HG02623 (cell line): ENCODE measurements around the gene ADGRF5.

ENCODE experiments used
- ATAC-seq: cut with Tn5 transposase; IDR thresholded peaks from one replicate; pipeline ENCODE4 v1.9.1; 2021; ENCODE audit warnings: moderate library complexity; ENCODE audit not compliant: unreplicated experiment

ADGRF5 gene, protein sequence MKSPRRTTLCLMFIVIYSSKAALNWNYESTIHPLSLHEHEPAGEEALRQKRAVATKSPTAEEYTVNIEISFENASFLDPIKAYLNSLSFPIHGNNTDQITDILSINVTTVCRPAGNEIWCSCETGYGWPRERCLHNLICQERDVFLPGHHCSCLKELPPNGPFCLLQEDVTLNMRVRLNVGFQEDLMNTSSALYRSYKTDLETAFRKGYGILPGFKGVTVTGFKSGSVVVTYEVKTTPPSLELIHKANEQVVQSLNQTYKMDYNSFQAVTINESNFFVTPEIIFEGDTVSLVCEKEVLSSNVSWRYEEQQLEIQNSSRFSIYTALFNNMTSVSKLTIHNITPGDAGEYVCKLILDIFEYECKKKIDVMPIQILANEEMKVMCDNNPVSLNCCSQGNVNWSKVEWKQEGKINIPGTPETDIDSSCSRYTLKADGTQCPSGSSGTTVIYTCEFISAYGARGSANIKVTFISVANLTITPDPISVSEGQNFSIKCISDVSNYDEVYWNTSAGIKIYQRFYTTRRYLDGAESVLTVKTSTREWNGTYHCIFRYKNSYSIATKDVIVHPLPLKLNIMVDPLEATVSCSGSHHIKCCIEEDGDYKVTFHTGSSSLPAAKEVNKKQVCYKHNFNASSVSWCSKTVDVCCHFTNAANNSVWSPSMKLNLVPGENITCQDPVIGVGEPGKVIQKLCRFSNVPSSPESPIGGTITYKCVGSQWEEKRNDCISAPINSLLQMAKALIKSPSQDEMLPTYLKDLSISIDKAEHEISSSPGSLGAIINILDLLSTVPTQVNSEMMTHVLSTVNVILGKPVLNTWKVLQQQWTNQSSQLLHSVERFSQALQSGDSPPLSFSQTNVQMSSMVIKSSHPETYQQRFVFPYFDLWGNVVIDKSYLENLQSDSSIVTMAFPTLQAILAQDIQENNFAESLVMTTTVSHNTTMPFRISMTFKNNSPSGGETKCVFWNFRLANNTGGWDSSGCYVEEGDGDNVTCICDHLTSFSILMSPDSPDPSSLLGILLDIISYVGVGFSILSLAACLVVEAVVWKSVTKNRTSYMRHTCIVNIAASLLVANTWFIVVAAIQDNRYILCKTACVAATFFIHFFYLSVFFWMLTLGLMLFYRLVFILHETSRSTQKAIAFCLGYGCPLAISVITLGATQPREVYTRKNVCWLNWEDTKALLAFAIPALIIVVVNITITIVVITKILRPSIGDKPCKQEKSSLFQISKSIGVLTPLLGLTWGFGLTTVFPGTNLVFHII (N-terminal part only)

GRCh38 chr6:46921731-46922130 is at the start of gene ADGRF5:
ADGRF5 (minus strand) TSS chr6:46921938; CDS start chr6:46906762, 15,176 bp downstream.
- no peak for ATAC-seq

- ATAC-seq: no peak
Measured at GRCh38 chr6:46969206-46969605, 47.5 kb upstream of the ADGRF5 start.

DNA sequence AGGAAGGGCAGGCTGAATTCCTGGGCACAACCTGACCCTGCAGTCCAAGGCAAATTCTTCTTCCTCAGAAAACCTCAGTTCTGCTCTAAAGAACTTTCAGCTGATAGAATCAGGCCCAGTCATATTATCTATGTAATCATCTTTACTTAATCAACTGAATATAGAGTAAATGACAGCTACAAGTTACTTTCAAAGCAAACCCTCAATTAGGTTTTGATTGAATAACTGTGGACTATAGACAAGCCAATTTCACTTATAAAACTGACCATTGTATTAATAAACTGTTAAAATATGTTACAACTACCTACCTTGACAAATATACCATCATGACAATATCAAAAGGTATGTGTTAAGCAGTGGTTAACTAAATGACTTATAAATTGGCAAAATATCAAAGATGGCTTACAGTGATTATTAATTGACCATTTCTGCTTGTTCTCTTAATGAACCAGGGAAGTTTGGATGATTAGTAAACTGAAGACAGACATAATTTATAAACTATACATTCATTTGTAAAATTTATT is 46.1 kb upstream of the ADGRF5 start:
- ATAC-seq: no peak

GRCh38 chr6:46964716-46965519 is 43.2 kb upstream of the ADGRF5 start:
- ATAC-seq: no peak

DNA sequence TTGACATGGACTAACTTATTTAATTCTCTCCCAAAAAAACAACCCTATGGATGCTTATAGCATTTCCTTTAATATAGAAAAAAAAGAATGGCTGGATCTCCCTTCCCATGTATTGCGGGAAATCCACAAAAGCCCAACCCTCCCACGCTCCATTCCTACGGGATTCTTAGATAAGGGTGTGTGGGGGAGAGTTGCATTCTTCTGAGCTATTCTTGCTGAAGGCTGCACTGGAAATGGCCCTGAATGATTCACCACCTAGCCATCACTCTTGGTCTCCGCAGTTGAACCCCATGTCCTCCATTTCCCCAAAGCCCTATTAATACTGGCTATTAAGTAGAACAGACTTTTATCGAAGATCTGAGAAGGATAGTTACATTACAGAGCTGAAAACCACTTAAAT is 41.9 kb upstream of the ADGRF5 start:
- no peak for ATAC-seq

- ATAC-seq: no peak
Measured at GRCh38 chr6:46963039-46963438, 41.3 kb upstream of the ADGRF5 start.

DNA sequence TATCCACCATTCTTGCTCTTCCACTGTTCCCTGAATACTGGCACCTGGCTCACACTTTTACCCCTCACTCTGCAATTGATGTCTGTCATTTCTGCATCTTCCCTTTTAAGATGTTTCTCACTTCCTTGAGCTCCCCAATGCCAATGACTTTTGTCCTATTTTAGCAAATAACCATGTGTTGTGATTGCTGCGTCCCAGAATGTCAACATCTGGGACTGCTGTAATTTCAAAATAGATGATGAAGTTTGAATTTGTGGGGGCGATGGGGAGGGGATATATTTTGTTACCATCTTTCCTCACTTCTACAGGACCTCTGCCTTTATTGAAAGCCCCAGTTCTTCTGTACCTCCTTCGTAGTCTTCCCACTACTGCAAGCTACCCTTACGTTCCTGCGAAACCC is 40.0 kb upstream of the ADGRF5 start:
- no peak for ATAC-seq

GRCh38 chr6:46961232-46961631 is 39.5 kb upstream of the ADGRF5 start:
- ATAC-seq: no peak

DNA sequence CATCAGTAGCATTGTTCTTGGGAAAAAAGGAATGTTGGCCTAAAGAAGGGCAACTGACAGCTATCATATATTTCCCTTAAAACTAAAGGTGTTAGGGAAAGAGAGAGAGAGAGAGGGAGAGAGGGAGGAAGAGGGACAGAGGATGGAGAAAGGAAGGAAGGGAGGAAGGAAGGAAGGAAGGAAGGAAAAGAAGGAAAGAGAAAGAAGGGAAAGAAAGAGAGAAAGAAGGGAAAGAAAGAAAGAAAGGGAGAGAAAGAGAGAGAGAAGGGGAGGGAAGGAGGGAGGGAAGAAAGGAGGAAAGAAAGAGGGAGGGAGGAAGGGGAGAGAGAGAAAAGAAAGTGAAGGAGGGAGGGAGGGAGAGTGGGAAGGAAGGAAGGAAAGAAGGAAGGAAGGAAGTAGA is 37.7 kb upstream of the ADGRF5 start:
- ATAC-seq: no peak

DNA sequence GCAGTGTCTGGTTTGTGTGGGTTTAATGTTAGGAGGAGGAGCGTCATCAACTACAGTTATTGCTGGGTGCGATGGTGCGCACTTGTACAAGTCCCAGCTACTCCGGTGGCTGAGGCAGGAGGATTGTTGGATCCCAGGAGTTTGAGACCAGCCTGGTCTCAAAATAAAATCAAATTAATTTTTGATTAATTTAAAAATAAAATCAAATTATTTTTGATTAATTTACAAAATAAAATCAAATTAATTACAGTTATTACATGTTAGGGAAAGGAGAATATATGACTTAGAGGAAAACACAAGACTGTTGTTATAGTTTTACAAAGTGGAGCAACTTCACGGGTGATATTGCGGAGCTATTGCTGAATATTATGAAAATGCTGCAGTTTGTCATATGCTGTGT is 34.7 kb upstream of the ADGRF5 start:
- ATAC-seq: no peak

- ATAC-seq: no peak
Measured at GRCh38 chr6:46954837-46955451, 33.2 kb upstream of the ADGRF5 start.

DNA sequence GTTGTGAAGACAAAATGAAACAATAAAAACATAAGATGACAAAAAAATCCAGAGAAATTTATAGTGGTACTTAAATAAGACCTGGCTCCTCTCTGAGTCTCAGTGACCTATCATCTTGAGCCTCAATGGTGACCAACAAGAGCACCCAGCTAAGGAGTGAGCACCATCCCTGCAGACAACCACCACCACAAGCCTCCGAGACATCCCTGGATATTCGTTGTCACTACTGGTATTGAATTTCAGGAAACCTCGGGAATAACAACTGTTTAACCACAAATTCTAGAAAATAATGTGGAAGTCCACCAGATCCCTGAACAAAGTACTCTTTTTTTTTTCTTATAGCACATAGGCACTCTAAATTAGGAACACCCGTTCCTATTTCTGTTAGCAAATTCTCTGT is 32.2 kb upstream of the ADGRF5 start:
- no peak for ATAC-seq

DNA sequence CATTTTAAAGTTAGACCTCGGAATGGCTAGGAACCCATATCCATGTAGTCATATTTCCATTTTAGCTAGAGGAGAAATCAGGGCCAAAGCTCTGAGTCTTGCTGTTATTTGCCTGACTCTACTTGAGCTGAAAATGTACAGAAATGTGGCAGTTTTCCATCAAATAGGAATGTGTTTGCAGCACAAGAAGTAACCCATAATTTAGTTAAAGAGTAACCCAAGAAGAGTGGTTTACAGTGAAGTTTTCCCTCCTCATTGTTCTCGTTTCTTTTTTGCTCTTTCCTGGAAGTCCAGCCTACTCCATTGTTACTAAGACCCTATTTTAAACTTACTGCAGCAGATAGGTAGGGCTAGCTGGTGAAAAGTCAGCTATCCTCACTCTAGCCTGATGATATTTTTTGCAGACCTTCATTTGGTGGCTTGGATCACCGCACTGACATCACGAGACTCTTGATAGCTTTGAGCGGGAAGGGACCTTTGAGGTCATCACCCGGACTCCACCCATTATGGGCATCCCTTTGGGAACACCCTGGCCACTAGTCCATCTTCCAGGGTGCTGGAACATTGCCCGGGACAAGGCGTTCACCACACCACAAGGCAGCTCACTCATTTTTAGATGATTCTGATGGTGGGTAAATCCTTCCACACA is 28.0 kb upstream of the ADGRF5 start:
- ATAC-seq: no peak

GRCh38 chr6:46948699-46949098 is 27.0 kb upstream of the ADGRF5 start:
- no peak for ATAC-seq

- no peak for ATAC-seq
Measured at GRCh38 chr6:46947497-46947896, 25.8 kb upstream of the ADGRF5 start.

DNA sequence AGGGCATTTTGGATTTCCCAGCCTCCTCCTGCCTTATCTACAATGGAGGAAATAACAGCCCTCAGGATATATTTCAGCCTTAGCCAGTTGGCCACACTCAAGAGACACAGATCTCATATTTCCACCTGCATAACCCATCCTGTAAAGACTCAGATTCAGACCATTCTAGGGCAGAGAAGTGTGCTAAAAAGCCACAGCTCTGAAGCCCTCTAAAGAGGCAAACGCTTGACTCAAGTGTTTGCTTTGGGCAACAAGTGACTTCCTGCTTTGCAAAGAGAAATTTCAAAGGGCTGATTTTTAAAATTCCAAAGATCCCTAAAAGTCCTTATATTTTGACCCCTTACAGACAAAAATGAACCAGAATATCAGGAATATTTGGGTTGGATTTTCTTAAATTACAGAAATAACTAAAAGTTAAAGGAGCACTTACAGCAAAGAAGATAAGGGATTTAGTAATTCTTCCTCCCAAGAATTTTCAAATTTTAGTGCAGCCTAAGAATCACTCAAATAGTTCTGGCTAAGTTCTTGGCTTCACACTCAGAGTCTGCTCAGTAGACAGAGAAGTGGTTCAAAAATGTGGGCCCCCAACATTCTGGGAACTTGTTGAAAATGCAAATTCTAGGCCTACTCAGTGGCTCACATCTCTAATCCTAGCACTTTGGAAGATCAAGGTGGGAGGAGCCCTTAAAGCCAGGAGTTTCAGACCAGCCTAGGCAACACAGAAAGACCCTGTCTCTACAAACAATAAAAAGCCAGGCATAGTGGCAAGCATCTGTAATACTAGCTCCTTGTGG is 18.9 kb upstream of the ADGRF5 start:
- no peak for ATAC-seq

GRCh38 chr6:46937642-46938041 is 15.9 kb upstream of the ADGRF5 start:
- no peak for ATAC-seq

DNA sequence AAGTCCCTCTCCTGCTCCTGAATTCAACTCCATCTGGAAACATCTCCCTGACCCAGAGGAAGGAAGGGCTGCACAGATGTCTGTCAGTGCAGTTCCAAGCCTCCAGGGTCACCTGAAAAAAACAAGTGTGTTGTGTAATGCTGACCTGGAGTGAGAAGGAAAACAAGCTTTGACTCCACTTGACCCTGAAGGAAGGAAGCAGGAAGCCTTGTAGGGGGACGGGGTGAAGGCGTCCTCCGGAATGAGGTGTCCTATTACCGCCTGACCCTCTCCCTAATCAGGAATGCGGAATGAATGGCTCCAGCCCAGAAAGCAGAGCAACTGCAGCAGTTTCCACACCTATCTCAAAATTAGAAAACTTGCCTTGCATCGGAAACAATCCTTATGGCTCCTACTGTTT is 13.9 kb upstream of the ADGRF5 start:
- ATAC-seq: no peak
